HCT116 (cell line): ENCODE data around the gene A3GALT2. TPM values are rescaled to one million over a fixed set of nuclear protein-coding genes. Genes with fewer than 3 reads are reported as not detected.

Experiments
- ATAC-seq: fragments of 200-7000 bp; cut with Tn5 transposase; 2 replicates; pipeline ENCODE4 v1.9.1; 2020; ENCODE audit warnings: mild to moderate bottlenecking, moderate library complexity
- BruUV-seq: library from RNA; stranded (reverse); fragments of 400-500 nt; replicated peaks from 2 replicates; lab custom pipeline; 2021; lab: Mats Ljungman, UMichigan
- CTCF ChIA-PET: fragments of 300-600 bp; sonication (Branson Sonifier 250); formaldehyde crosslinking; loops from one replicate; lab custom pipeline; 2021; ENCODE audit warnings: antibody characterized with exemption; lab: Charles Lee
- POLR2A ChIA-PET: fragments of 300-600, 350-600 bp; sonication (Branson Sonifier 250); formaldehyde crosslinking; loops from one replicate; lab custom pipeline; 2021; ENCODE audit warnings: antibody characterized with exemption; lab: Charles Lee
- RAD21 ChIA-PET, 2 experiments: fragments of 300-600 bp; sonication (Branson Sonifier 250); formaldehyde crosslinking; loops; one replicate each; lab custom pipeline; 2023; ENCODE audit warnings: low total read pairs in 2 of 2; ENCODE audit not compliant: uncharacterized antibody in 2 of 2, unreplicated experiment in 2 of 2, low non-redundant PET in 1 of 2; lab: Charles Lee
- DNase-seq: peaks from one replicate; pipeline ENCODE4 v3.0.0-alpha.2; 2010; ENCODE audit warnings: low read depth, low spot score
- H2AFZ ChIP-seq: fragments of 200-600 bp; shearing (Covaris generic), sonication (generic); 2 replicates; pipeline ENCODE4 v1.6.1; 2017; ENCODE audit warnings: low read depth, mixed run types, mixed read lengths, antibody characterized with exemption, low read length; ENCODE audit not compliant: poor library complexity, severe bottlenecking
- H3K27ac ChIP-seq: 2 replicates; pipeline ENCODE4 v1.5.1; 2012; ENCODE audit warnings: low read depth, low read length
- H3K27me3 ChIP-seq: fragments of 200-600 bp; sonication (generic); 2 replicates; pipeline ENCODE4 v1.6.1; 2016; ENCODE audit warnings: mixed run types, low read length, mixed read lengths; ENCODE audit not compliant: insufficient read depth
- H3K36me3 ChIP-seq, 2 experiments: fragments of 200-500 bp in 1 of 2; fragments of 200-600 bp in 1 of 2; sonication (Bioruptor generic) in 1 of 2; sonication (generic) in 1 of 2; 2 replicates each; pipeline versions ENCODE4 v1.5.1 to v1.6.1; 2014 to 2016; ENCODE audit warnings: low read length in 2 of 2, inconsistent platforms in 1 of 2, mixed read lengths in 1 of 2, mixed run types in 1 of 2; ENCODE audit not compliant: insufficient read depth in 2 of 2, control insufficient read depth in 1 of 2
- H3K4me1 ChIP-seq, 2 experiments: fragments of 200-600 bp in 1 of 2; sonication (generic) in 1 of 2; 2 replicates each; pipeline versions ENCODE4 v1.5.1 to v1.6.1; 2012 to 2017; ENCODE audit warnings: low read length in 2 of 2, inconsistent platforms in 1 of 2, mild to moderate bottlenecking in 1 of 2, mixed read lengths in 1 of 2, mixed run types in 1 of 2, moderate library complexity in 1 of 2; ENCODE audit not compliant: insufficient read depth in 2 of 2, control insufficient read depth in 1 of 2
- H3K4me2 ChIP-seq: fragments of 200-600 bp; sonication (generic); 2 replicates; pipeline ENCODE4 v1.6.1; 2017; ENCODE audit warnings: mixed run types, low read length, mixed read lengths
- H3K4me3 ChIP-seq, 2 experiments: fragments of 200-600 bp in 1 of 2; sonication (generic) in 1 of 2; replicated peaks in 1 of 2; 2 replicates each; pipeline ENCODE4 v1.5.1; 2011 to 2016; ENCODE audit warnings: low read length in 2 of 2, control low read depth in 1 of 2, low read depth in 1 of 2, mild to moderate bottlenecking in 1 of 2, mixed read lengths in 1 of 2, mixed run types in 1 of 2
- H3K79me2 ChIP-seq: fragments of 200-600 bp; sonication (generic); 2 replicates; pipeline ENCODE4 v1.6.1; 2017; ENCODE audit warnings: mild to moderate bottlenecking, mixed run types, low read length, moderate library complexity, mixed read lengths; ENCODE audit not compliant: insufficient read depth
- H3K9ac ChIP-seq: fragments of 200-600 bp; sonication (generic); 2 replicates; pipeline ENCODE4 v1.6.1; 2016; ENCODE audit warnings: low read length, mixed read lengths
- H3K9me2 ChIP-seq: fragments of 200-600 bp; sonication (generic), shearing (Covaris generic); 2 replicates; pipeline ENCODE4 v1.6.1; 2017; ENCODE audit warnings: mixed run types, mild to moderate bottlenecking, moderate library complexity; ENCODE audit not compliant: insufficient read depth
- H3K9me3 ChIP-seq, 2 experiments: fragments of 200-500 bp in 1 of 2; fragments of 200-600 bp in 1 of 2; sonication (Bioruptor generic) in 1 of 2; sonication (generic) in 1 of 2; 2 replicates each; pipeline ENCODE4 v1.6.1; 2014 to 2017; ENCODE audit warnings: low read length in 2 of 2, mixed read lengths in 2 of 2, inconsistent platforms in 1 of 2, low read depth in 1 of 2, mild to moderate bottlenecking in 1 of 2, mixed run types in 1 of 2, moderate library complexity in 1 of 2; ENCODE audit not compliant: control insufficient read depth in 1 of 2, insufficient read depth in 1 of 2
- H4K20me1 ChIP-seq: fragments of 200-600 bp; sonication (generic), shearing (Covaris generic); 2 replicates; pipeline ENCODE4 v1.6.1; 2017; ENCODE audit warnings: mixed run types, mild to moderate bottlenecking, moderate library complexity; ENCODE audit not compliant: insufficient read depth
- ATF3 ChIP-seq: IDR thresholded peaks from 2 replicates; pipeline ENCODE4 v1.6.1; 2012
- CTCF ChIP-seq, 3 experiments: fragments of 200-600 bp in 1 of 3; sonication (generic) in 1 of 3; IDR thresholded peaks in 2 of 3; conservative IDR thresholded peaks in 1 of 3; 2 replicates each; pipeline ENCODE4 v1.5.1; 2012 to 2017; ENCODE audit warnings: low read depth in 2 of 3, low read length in 2 of 3, antibody characterized with exemption in 1 of 3, borderline replicate concordance in 1 of 3, control low read depth in 1 of 3, mild to moderate bottlenecking in 1 of 3, mixed read lengths in 1 of 3, mixed run types in 1 of 3, moderate library complexity in 1 of 3; ENCODE audit not compliant: insufficient read depth in 1 of 3
- EGR1 ChIP-seq: IDR thresholded peaks from 2 replicates; pipeline ENCODE4 v1.6.1; 2012; ENCODE audit warnings: low read depth
- ELF1 ChIP-seq: IDR thresholded peaks from 2 replicates; pipeline ENCODE4 v1.6.1; 2012; ENCODE audit warnings: low read depth, borderline replicate concordance
- EZH2 ChIP-seq: fragments of 200-600 bp; sonication (generic); IDR thresholded peaks from 2 replicates; pipeline ENCODE4 v1.6.1; 2017; ENCODE audit warnings: antibody characterized with exemption, mixed run types
- FOSL1 ChIP-seq: IDR thresholded peaks from 2 replicates; pipeline ENCODE4 v1.6.1; 2012; ENCODE audit warnings: low read depth
- MAX ChIP-seq: IDR thresholded peaks from 2 replicates; pipeline ENCODE4 v1.6.1; 2012
- POLR2AphosphoS5 ChIP-seq: IDR thresholded peaks from 2 replicates; pipeline ENCODE4 v1.6.1; 2011; ENCODE audit warnings: mild to moderate bottlenecking, low read depth, low read length, moderate library complexity
- RAD21 ChIP-seq: IDR thresholded peaks from 2 replicates; pipeline ENCODE4 v1.6.1; 2012; ENCODE audit warnings: low read depth, mild to moderate bottlenecking
- REST ChIP-seq: IDR thresholded peaks from 2 replicates; pipeline ENCODE4 v1.6.1; 2012; ENCODE audit warnings: low read depth
- SP1 ChIP-seq: IDR thresholded peaks from 2 replicates; pipeline ENCODE4 v1.6.1; 2012; ENCODE audit warnings: low read depth
- SRF ChIP-seq: IDR thresholded peaks from 2 replicates; pipeline ENCODE4 v1.6.1; 2012; ENCODE audit warnings: low read depth
- YY1 ChIP-seq: IDR thresholded peaks from 2 replicates; pipeline ENCODE4 v1.6.1; 2011; ENCODE audit warnings: low read length, low read depth, moderate library complexity, mild to moderate bottlenecking; ENCODE audit not compliant: insufficient replicate concordance; ENCODE audit errors: extremely low read depth
- intact Hi-C: fragments of 100-400 bp; cut with micrococcal nuclease; formaldehyde crosslinking; loops from 2 replicates; pipeline ENCODE4 v1.10.0; 2022
- total RNA-seq: library from RNA; stranded (reverse); gene quantifications from one replicate; pipeline ENCODE4 v1.2.1, GENCODE V29; 2021; ENCODE audit not compliant: unreplicated experiment

Gene A3GALT2
- total RNA-seq, 1 experiment from 2014 or later = not detected

- Histone ChIP-seq H4K20me1 (peaks cover 8% of the 10 kb centered on the region; the same call in 1 of the 2 replicates), H3K4me1 (peaks cover under 1 to 51% of the 10 kb centered on the region in 2 experiments; a peak in 3 of 4 replicates), H2AFZ (no peak overlapping the region), H3K4me3 (no peak overlapping the region), H3K9ac (no peak overlapping the region), H3K36me3 (peaks cover 48 to 49% of the 10 kb centered on the region in 2 experiments), H3K4me2 (no peak overlapping the region), H3K9me2 (no peaks in the 10 kb centered on the region), H3K27ac (no peak overlapping the region), H3K9me3 (no peaks in the 10 kb centered on the region), H3K79me2 (peaks cover 100% of the 10 kb centered on the region), H3K27me3 (no peaks in the 10 kb centered on the region)
- POLR2A ChIA-PET = no interaction called here
- intact Hi-C loops = loop anchor here (10.0 kb wide), 1 partner anchor 216 kb away; no protein-coding TSS in a partner anchor
- DNase-seq (no peak), ATAC-seq (no peak)
- CTCF ChIA-PET = no interaction called here
- no peak for TF ChIP-seq ELF1
- TF ChIP-seq FOSL1 = no peak
- no peak for TF ChIP-seq SRF
- no peak for TF ChIP-seq EGR1
- no peak for TF ChIP-seq POLR2AphosphoS5
- no peak for TF ChIP-seq SP1
- no peak for TF ChIP-seq RAD21
- TF ChIP-seq YY1 = no peak
- no peak for TF ChIP-seq CTCF (IDR thresholded peaks at IDR 0.05 in 2 of 3, conservative IDR thresholded peaks at IDR 0.05 in 1 of 3; ENCODE audit: borderline replicate concordance in 1 of 3, insufficient read depth in 1 of 3, low read depth in 2 of 3, low read length in 2 of 3)
- no peak for TF ChIP-seq EZH2
- TF ChIP-seq REST = no peak
- TF ChIP-seq MAX = no peak
- no peak for TF ChIP-seq ATF3
- RAD21 ChIA-PET = no interaction called here
- no TSS peak for BruUV-seq
These were observed 20.3 kb upstream of the A3GALT2 start for GRCh38 chr1:33341190-33341589.
